CMK (cell line): ENCODE results near the gene NR1D2.

ENCODE experiments used
- DNase-seq: peaks from one replicate; pipeline ENCODE4 v3.0.0-alpha.2; 2010; ENCODE audit warnings: low read depth

The NR1D2 gene

GRCh38 chr3:23966328-23966727 is 21.2 kb downstream of the NR1D2 start:
- no peak for DNase-seq

- no peak for DNase-seq
Measured at GRCh38 chr3:23968463-23969184, 23.5 kb downstream of the NR1D2 start.

GRCh38 chr3:23969393-23969792 is 24.3 kb downstream of the NR1D2 start:
- no peak for DNase-seq

GRCh38 chr3:23971684-23972083 is 26.6 kb downstream of the NR1D2 start:
- DNase-seq = no peak

GRCh38 chr3:23976555-23976954 is 31.5 kb downstream of the NR1D2 start:
- no peak for DNase-seq

- no peak for DNase-seq
Measured at GRCh38 chr3:23979569-23979968, 34.5 kb downstream of the NR1D2 start.

GRCh38 chr3:23981136-23981535 is 36.0 kb downstream of the NR1D2 start:
- DNase-seq = no peak

GRCh38 chr3:23981955-23982354 is 36.9 kb downstream of the NR1D2 start:
- DNase-seq = no peak

- no peak for DNase-seq
Measured at GRCh38 chr3:23984934-23985333, 39.8 kb downstream of the NR1D2 start.

GRCh38 chr3:23985747-23986544 is 40.9 kb downstream of the NR1D2 start:
- DNase-seq = no peak

- DNase-seq = no peak
Measured at GRCh38 chr3:23987356-23987755, 42.3 kb downstream of the NR1D2 start.

GRCh38 chr3:23991306-23991682 is 46.2 kb downstream of the NR1D2 start:
- no peak for DNase-seq

- no peak for DNase-seq
Measured at GRCh38 chr3:23991683-23992628, 46.9 kb downstream of the NR1D2 start.

- no peak for DNase-seq
Measured at GRCh38 chr3:23993556-23994243, 48.6 kb downstream of the NR1D2 start.

- no peak for DNase-seq
Measured at GRCh38 chr3:23994244-23994569, 49.1 kb downstream of the NR1D2 start.

- DNase-seq = no peak
Measured at GRCh38 chr3:23995219-23995618, 50.1 kb downstream of the NR1D2 start.

- no peak for DNase-seq
Measured at GRCh38 chr3:23996095-23996524, 51.0 kb downstream of the NR1D2 start.

GRCh38 chr3:23999012-23999641 is 54.0 kb downstream of the NR1D2 start:
- no peak for DNase-seq

- DNase-seq = no peak
Measured at GRCh38 chr3:24002129-24002528, 57.0 kb downstream of the NR1D2 start.

GRCh38 chr3:24003466-24003865 is 58.4 kb downstream of the NR1D2 start:
- no peak for DNase-seq

GRCh38 chr3:24004171-24004938 is 59.3 kb downstream of the NR1D2 start:
- DNase-seq = no peak
